Muscle of arm (tissue), 14 donors: Measurements from ENCODE around the gene GP1BA. TPM values are rescaled to one million over a fixed set of nuclear protein-coding genes. Genes with fewer than 3 reads are reported as not detected.
A peak's percentile ranks its signal among the peaks of the same experiment; 100 is the strongest.

Source experiments
- DNase-seq: peaks from one replicate; pipeline ENCODE4 v3.0.0-alpha.2; 2013
- long read RNA-seq, 11 donors: transcript quantifications; one replicate each; lab custom pipeline, GENCODE V29; 2026
- polyA plus RNA-seq, 12 donors: library from polyadenylated mRNA; unstranded; fragments of 120-200 nt; gene quantifications; one replicate each; pipeline ENCODE4 v1.2.1, GENCODE V29; 2013; ENCODE audit not compliant: insufficient read length in 12 of 12

GP1BA gene
- polyA plus RNA-seq: 1 to 10 TPM in 6 of 12 donors, under 1 TPM in 4, not detected in 2; 0.61 to 7.5 (median 1.1) TPM
- long read RNA-seq, donor 1: 0 reads
- long read RNA-seq, donor 2: 0 reads
- long read RNA-seq, donor 3: 0 reads
- long read RNA-seq, donor 4: 0 reads
- long read RNA-seq, donor 5: 0 reads
- long read RNA-seq, donor 6, partial matches to known transcripts: 0 of 1 reads
- long read RNA-seq, donor 6, other reads (novel, unspliced or antisense): 0 of 1 reads
- long read RNA-seq, donor 7: 0 reads
- long read RNA-seq, donor 8: 0 reads
- long read RNA-seq, donor 9, partial matches to known transcripts: 0 of 1 reads
- long read RNA-seq, donor 9, other reads (novel, unspliced or antisense): 0 of 1 reads
- long read RNA-seq, donor 10: 0 reads
- long read RNA-seq, donor 11: 0 reads

GRCh38 chr17:4931963-4932362 lies at the start of gene GP1BA:
TSS of gene GP1BA (plus strand) at chr17:4932277. CDS start at chr17:4932605, 328 bp downstream.
- no peak for DNase-seq

GRCh38 chr17:4884489-4884888 lies 47.6 kb upstream of the GP1BA start:
- no peak for DNase-seq

GRCh38 chr17:4886830-4887229 lies 45.2 kb upstream of the GP1BA start:
- no peak for DNase-seq

GRCh38 chr17:4887581-4887980 lies 44.5 kb upstream of the GP1BA start:
- no peak for DNase-seq

GRCh38 chr17:4891411-4892410 lies 40.4 kb upstream of the GP1BA start:
- no peak for DNase-seq

GRCh38 chr17:4892499-4893221 lies 39.4 kb upstream of the GP1BA start:
- no peak for DNase-seq

GRCh38 chr17:4893272-4893671 lies 38.8 kb upstream of the GP1BA start:
- no peak for DNase-seq

- no peak for DNase-seq
Measured at GRCh38 chr17:4893721-4894560, 38.1 kb upstream of the GP1BA start.

GRCh38 chr17:4895121-4895520 lies 37.0 kb upstream of the GP1BA start:
- DNase-seq: no peak

- DNase-seq: no peak
Measured at GRCh38 chr17:4895657-4896331, 36.3 kb upstream of the GP1BA start.

- DNase-seq: no peak
Measured at GRCh38 chr17:4896332-4897197, 35.5 kb upstream of the GP1BA start.

- no peak for DNase-seq
Measured at GRCh38 chr17:4897198-4897687, 34.8 kb upstream of the GP1BA start.

GRCh38 chr17:4897785-4898184 lies 34.3 kb upstream of the GP1BA start:
- no peak for DNase-seq

- no peak for DNase-seq
Measured at GRCh38 chr17:4898351-4898750, 33.7 kb upstream of the GP1BA start.

GRCh38 chr17:4898927-4899326 lies 33.1 kb upstream of the GP1BA start:
- DNase-seq: no peak

- DNase-seq: peak; percentile 76
Measured at GRCh38 chr17:4899341-4900230, 32.5 kb upstream of the GP1BA start, which contains the start of gene C17orf107. TSS of gene C17orf107 (plus strand) at chr17:4899536. CDS start at chr17:4899763, 227 bp downstream.

GRCh38 chr17:4900231-4901107 lies 31.6 kb upstream of the GP1BA start:
- DNase-seq: no peak
